MG63 (cell line): ENCODE results near the gene DLG4. TPM values are rescaled to one million over a fixed set of nuclear protein-coding genes. Genes with fewer than 3 reads are reported as not detected.
"Not testable (repeated sequence)": the region's sequence is repeated elsewhere in the genome, so short reads cannot be mapped to it uniquely, and the experiment has no call there.

ENCODE experiments used
- DNase-seq: peaks from one replicate; pipeline ENCODE4 v3.0.0-alpha.2; 2020
- H3K27me3 ChIP-seq: fragments of 250-450 bp; sonication (Bioruptor Pico); 2 replicates; pipeline ENCODE4 v1.5.1; 2020; ENCODE audit warnings: mild to moderate bottlenecking, moderate library complexity
- H3K36me3 ChIP-seq: fragments of 250-450 bp; sonication (Bioruptor Pico); 2 replicates; pipeline ENCODE4 v1.5.1; 2020; ENCODE audit warnings: mild to moderate bottlenecking, moderate library complexity
- H3K4me3 ChIP-seq: fragments of 250-450 bp; sonication (Bioruptor Pico); 2 replicates; pipeline ENCODE4 v1.5.1; 2020; ENCODE audit warnings: mild to moderate bottlenecking, moderate library complexity
- H3K9me3 ChIP-seq: fragments of 250-450 bp; sonication (Bioruptor Pico); 2 replicates; pipeline ENCODE4 v1.5.1; 2020; ENCODE audit warnings: mild to moderate bottlenecking, moderate library complexity
- total RNA-seq: library from RNA; depleted of rRNA; stranded (reverse); fragments of >200 nt; shearing (Covaris generic); gene quantifications from 2 replicates; pipeline ENCODE4 v1.2.3, GENCODE V29; 2014; ENCODE audit warnings: low replicate concordance; rRNA removed

The DLG4 gene
- total RNA-seq, 1 experiment from 2014 or later, result 15.3 TPM

DNA sequence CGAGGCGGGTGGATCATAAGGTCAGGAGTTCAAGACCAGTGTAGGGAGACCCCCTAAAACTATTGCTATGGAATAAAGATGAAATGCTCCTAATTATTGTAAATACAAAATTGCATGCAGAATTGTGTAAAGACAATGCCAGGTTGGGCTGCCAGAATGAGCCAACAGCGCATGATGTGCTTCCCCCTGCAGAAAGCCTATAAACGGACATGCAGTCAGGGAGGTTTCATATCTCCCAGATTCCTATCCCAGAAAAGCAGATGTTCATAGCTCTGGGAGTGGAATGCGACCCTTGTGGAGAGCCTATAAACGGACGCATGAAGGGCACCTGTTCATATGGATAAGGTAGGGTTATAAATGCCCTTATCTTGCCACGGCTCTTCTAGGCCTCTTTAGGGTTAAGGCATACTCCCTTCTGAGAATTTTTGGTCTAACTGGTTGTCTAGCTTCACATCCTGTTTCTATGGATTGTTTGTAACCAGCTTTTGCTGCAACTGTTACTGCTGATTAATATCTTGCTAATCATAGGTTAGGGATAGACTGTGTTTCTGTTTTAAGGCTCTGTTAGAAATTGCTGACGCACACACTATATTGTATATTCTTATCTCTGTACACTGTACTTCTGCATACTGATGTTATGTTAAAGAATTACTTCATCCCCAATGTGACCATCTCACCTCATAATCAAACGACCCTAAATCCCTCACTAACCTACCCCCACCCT is 50.6 kb downstream of the DLG4 start:
- H3K36me3 ChIP-seq, H3K27me3 ChIP-seq, H3K4me3 ChIP-seq, DNase-seq, H3K9me3 ChIP-seq: not testable (repeated sequence)

DNA sequence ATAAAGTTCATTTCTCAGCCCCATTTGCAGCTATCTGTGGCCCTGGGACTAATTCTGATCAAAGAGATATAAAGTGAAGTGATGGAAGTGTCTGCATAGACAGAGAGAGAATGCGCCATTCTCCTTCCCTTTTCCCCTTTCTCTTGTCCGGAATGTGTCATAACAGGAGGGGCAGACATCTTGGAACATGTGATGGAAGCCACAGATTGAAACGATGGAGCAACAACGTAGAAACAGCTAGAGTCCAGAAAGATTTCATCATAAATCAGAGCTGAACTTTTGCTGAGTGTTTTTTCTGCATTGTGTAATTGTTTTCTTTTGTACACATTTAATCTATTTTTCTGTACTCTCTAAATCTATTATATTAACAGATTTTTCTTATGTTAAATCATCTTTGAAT is 51.8 kb downstream of the DLG4 start:
- DNase-seq, result no peak
- H3K27me3 ChIP-seq, result no peaks in the 10 kb centered on the region
- no peaks in the 10 kb centered on the region for H3K9me3 ChIP-seq
- no peak overlapping the region for H3K4me3 ChIP-seq
- no peaks in the 10 kb centered on the region for H3K36me3 ChIP-seq

DNA sequence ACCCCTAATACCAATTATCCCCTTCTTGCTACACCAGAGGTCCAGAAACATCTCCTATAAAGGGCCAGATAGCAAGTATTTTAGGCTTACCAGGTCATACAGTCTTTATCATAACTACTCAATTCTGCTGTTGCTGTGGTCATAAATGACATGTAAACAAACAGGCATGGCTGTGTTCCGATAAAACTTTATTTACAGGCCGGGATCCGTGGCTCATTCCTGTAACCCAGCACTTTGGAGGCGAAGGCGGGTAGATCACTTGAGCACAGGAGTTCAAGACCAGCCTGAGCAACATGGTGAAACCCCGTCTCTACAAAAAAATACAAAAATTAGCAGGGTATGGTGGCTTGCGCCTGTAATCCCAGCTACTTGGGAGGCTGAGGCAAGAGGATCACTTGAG is 52.8 kb downstream of the DLG4 start:
- H3K9me3 ChIP-seq, result no peaks in the 10 kb centered on the region
- H3K27me3 ChIP-seq, result no peaks in the 10 kb centered on the region
- no peaks in the 10 kb centered on the region for H3K36me3 ChIP-seq
- H3K4me3 ChIP-seq, result no peak overlapping the region
- DNase-seq, result no peak

DNA sequence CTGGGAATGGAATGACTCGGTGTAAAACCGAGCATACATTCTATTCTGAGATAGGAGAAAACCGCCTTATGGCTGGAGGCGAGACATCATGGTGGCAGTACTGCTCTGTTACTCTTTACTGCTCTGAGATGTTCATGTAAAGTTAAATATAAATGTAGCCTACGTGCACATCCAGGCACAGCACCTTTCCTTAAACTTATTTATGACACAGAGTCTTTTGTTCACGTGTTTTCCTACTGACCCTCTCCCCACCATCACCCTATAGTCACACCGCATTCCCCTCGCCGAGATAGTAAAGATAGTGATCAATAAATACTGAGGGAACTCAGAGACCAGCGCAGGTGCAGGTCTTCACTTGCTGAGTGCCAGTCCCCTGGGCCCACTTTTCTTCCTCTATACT is 60.1 kb downstream of the DLG4 start:
- not testable (repeated sequence) for H3K27me3 ChIP-seq, H3K9me3 ChIP-seq, H3K36me3 ChIP-seq, H3K4me3 ChIP-seq, DNase-seq

DNA sequence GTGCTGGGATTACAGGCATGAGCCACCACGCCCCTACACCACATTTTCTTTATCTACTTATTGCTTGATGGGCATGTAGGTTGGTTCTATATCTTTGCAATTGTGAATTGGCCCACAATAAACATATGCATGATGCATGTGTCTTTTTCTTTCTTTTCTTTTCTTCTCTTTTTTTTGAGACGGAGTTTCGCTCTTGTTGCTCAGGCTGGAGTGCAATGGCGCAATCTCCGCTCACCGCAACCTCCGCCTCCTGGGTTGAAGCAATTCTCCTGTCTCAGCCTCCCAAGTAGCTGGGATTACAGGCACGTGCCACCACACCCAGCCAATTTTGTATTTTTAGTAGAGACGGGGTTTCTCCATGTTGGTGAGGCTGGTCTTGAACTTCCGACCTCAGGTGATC is 61.2 kb downstream of the DLG4 start:
- not testable (repeated sequence) for H3K9me3 ChIP-seq, H3K36me3 ChIP-seq, DNase-seq, H3K4me3 ChIP-seq, H3K27me3 ChIP-seq

DNA sequence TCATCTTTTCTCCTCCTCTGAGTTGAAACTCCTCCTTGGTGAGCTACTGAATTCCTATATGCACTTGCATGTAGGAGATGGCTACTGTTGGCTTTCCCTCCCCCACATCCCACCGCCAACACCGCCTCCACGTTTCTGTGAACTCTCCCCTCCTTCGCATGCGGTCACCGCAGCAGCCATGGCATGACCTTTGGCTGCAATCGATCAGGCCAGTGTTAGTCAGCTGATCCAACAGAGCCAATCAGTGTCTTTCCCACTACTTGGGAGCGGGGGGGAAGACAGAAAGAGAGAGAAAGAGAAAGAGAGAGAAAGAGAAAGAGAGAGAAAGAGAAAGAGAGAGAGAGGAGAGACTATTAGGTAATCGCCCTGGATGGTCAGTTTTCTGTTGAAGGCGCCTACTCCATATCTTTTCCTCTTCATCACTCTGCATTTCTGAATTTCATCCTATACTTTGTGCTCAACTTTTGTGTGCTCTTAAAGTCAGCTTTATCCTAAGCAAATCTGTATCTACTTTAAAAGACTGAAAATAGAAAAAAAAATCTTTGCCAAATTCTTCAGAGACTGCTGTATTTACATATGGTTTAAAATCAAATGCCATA is 63.2 kb downstream of the DLG4 start:
- H3K9me3 ChIP-seq, result no peaks in the 10 kb centered on the region
- H3K27me3 ChIP-seq, result no peaks in the 10 kb centered on the region
- H3K36me3 ChIP-seq, result no peaks in the 10 kb centered on the region
- H3K4me3 ChIP-seq, result no peak overlapping the region
- no peak for DNase-seq

DNA sequence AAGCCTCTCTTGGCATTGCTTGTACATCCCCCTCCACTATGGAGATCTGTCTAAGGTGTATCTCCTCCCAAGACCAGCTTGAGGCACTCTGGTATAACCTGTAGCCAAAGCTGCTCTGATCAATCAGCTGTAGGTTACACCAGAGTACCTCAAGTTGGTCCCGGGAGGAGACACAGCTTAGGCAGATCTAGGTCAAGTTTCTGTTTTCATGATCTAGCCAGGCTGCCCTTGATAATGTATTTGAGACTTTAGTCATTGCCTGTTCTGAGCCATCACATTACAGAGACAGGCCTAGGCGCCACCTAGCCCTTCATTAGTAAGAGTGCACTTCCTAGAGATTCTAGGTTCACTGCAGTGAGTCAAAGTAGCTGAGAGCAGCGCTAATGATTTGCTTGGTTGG is 71.9 kb downstream of the DLG4 start:
- Histone ChIP-seq H3K4me3 (no peak overlapping the region), H3K36me3 (no peaks in the 10 kb centered on the region), H3K9me3 (no peaks in the 10 kb centered on the region), H3K27me3 (no peaks in the 10 kb centered on the region)
- no peak for DNase-seq

DNA sequence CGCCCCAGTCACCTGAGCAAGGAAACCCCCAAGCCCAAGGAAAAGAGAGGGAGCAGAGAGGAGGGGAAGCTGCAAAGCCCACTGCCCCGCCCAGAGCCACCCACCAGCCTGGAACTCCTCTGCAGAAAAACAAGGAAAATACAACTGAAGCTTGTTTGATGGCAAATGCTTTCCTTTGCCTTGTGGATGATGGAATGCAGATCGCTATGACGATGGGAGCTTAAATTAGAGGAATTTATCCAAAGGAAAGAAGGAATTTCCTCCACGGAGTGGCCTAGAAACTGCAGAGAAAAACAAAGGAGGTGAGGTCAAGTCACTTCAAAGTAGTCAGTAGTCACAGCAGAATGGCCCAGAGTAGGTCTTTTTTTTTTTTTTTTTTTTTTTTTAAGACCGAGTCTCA is 73.5 kb downstream of the DLG4 start:
- no peak for DNase-seq
- no peaks in the 10 kb centered on the region for H3K36me3 ChIP-seq
- no peaks in the 10 kb centered on the region for H3K9me3 ChIP-seq
- H3K4me3 ChIP-seq, result no peak overlapping the region
- no peaks in the 10 kb centered on the region for H3K27me3 ChIP-seq

DNA sequence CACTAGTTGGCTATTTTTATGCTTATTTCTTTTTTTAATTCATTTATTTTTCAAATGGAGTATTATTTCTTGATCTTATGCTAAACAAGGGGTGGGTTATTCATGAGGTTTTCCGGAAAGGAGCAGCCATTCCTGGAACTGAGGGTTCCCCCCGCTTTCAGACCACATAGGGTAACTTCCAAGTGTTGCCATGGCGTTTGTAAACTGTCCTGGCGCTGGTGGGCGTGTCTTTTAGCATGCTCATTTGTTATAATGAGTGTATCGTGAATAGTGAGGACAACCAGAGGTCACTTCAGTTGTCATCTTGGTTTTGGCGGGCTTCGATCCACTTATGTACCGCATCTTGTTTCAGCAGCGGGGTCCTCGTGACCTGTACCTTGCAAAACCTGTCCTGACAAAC is 75.4 kb downstream of the DLG4 start:
- H3K27me3 ChIP-seq, result no peaks in the 10 kb centered on the region
- no peaks in the 10 kb centered on the region for H3K9me3 ChIP-seq
- H3K36me3 ChIP-seq, result no peaks in the 10 kb centered on the region
- H3K4me3 ChIP-seq, result no peak overlapping the region
- DNase-seq, result no peak

DNA sequence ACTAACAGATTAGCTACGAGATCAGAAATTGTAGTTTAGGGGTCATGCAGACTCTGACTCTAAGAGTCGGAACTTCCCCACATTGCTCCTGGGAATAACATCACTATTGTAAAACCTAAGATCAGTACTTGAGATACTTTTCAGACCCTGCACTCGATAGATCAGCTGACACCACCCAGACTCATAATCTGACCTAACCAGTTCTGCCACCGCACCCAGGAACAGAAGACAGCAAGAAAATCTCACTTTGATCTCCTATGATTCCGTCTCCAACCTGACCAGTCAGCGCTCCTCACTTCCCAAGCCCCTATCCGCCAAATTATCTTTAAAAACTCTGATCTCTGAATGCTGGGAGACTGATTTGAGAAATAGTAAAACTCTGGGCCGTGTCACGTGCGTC is 77.8 kb downstream of the DLG4 start:
- no peaks in the 10 kb centered on the region for H3K36me3 ChIP-seq
- DNase-seq, result no peak
- H3K9me3 ChIP-seq, result no peaks in the 10 kb centered on the region
- no peak overlapping the region for H3K4me3 ChIP-seq
- H3K27me3 ChIP-seq, result no peaks in the 10 kb centered on the region

DNA sequence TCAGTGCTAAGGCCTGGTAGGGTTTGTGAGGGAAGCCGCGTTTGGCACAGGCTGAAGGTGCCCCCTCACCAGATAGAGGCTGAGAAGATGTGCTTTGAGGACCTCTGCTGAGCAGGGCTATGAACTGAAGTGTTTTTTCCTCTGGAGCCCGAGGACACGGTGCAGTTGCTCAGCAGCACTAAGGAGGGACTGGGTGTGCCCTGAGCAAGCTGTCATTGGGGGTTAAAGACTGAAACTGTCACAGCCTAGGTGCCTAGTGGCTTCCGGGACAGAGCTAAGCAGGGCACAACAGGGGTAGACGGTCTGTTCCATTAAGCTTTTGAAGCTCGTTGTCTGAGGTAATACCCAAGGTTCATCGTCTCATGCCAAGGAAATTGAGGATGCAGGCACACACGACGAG is 80.2 kb downstream of the DLG4 start:
- Histone ChIP-seq H3K4me3 (no peak overlapping the region), H3K36me3 (no peaks in the 10 kb centered on the region), H3K27me3 (no peaks in the 10 kb centered on the region), H3K9me3 (no peaks in the 10 kb centered on the region)
- DNase-seq, result no peak

DNA sequence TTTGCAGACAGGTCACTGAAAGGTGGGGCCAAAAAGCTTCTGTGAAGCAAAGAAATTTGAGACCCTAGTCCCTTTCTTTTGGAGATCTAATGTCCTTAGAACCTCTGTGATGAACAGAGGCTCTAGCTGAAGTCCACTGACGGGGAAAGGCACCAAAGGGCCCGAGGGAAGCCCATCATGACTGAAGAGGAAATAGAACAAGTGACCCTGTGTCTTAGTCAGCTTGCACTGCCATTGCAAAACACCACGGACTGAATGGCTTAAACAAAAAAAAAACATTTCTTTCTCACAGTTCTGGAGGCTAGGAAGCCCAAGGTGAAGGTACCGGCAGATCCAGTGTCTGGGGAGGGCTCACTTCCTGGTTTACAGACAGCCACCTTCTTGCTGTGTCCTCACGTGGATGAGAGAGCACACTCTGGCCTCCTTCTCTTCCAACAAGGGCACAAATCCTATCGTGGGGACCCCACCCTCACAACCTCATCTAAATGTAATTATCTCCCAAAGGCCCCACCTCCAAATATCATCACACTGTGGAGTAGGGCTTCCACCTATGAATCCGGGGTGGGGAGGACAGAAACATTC is 80.7 kb downstream of the DLG4 start:
- no peak for DNase-seq
- H3K9me3 ChIP-seq, result no peaks in the 10 kb centered on the region
- no peaks in the 10 kb centered on the region for H3K36me3 ChIP-seq
- no peak overlapping the region for H3K4me3 ChIP-seq
- no peaks in the 10 kb centered on the region for H3K27me3 ChIP-seq

DNA sequence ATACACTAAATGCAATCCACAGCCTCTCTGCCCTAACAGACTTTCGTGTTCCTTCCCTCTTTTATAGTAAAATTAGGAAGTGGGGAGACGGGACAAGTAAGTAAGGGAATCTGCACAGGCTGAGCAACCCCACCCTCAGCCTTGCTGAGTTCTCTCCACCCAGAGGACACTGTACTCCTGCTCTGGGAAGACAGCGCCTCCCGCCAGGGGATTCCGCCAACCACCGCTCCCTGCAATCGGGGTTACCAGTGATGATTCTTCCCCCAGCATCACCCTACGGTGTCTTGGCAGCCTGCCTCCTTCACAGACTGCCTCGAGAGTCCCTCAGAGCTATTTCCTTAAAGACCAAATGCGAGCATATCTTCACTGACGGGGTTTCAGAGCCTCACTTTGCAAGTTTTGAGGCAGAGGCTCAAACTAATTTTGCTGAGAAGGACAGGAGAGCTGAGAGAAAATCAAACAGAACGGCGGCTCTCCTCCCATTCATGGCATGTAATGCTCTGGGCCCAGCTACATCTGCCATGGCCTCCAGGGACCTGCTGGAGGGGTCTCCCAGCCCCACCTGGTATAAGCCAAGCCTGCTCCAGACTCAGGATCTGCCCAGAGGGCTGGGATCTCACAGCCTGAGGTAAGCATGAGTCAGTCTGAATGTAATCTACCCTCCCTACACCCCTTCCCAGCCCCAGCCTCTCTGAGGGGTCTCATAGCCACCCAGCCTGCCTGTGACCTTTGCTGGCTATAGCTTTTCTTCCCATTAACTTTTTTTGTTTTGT is 82.3 kb downstream of the DLG4 start:
- Histone ChIP-seq H3K27me3 (no peaks in the 10 kb centered on the region), H3K36me3 (no peaks in the 10 kb centered on the region)
- DNase-seq, result no peak

More for the DNA sequence above, 82.3 kb downstream of the DLG4 start:
- Histone ChIP-seq H3K9me3 (no peaks in the 10 kb centered on the region), H3K4me3 (no peak overlapping the region)

Other genes with a start within 250 kb of the DLG4 start
- not detected in 2 replicates for gene ALOX12, start 223.8 kb downstream of the DLG4 start, total RNA-seq
- gene RNASEK, start 207.2 kb downstream of the DLG4 start, total RNA-seq, result 45.2 and 62.3 TPM in 2 replicates
- gene BCL6B, start 196.8 kb downstream of the DLG4 start, total RNA-seq, result 0.36 TPM in 1 of 2 replicates, not detected in the other
- gene SLC16A13, start 183.8 kb downstream of the DLG4 start, total RNA-seq, result 0.96 and 1.1 TPM in 2 replicates
- gene SLC16A11, start 175.7 kb downstream of the DLG4 start, total RNA-seq, result not detected in 2 replicates
- gene CLEC10A, start 139.6 kb downstream of the DLG4 start, total RNA-seq, result not detected in 2 replicates
- not detected in 2 replicates for gene ASGR2, start 105.0 kb downstream of the DLG4 start, total RNA-seq
- 0.13 TPM in 1 of 2 replicates, not detected in the other for gene ASGR1, start 40.5 kb downstream of the DLG4 start, total RNA-seq
- 240 and 427 TPM in 2 replicates for gene ACADVL, start 102 bp upstream of the DLG4 start, total RNA-seq
- 11.5 and 26.2 TPM in 2 replicates for gene DVL2, start 14.7 kb upstream of the DLG4 start, total RNA-seq
- gene PHF23, start 19.6 kb upstream of the DLG4 start, total RNA-seq, result 34.4 and 62.7 TPM in 2 replicates
- 36.7 and 148 TPM in 2 replicates for gene GABARAP, start 22.6 kb upstream of the DLG4 start, total RNA-seq
- gene CTDNEP1, start 31.9 kb upstream of the DLG4 start, total RNA-seq, result 7.8 and 24.7 TPM in 2 replicates
- gene ELP5, start 32.4 kb upstream of the DLG4 start, total RNA-seq, result 24.1 and 36.4 TPM in 2 replicates
- not detected in 2 replicates for gene CLDN7, start 42.6 kb upstream of the DLG4 start, total RNA-seq
- not detected in 2 replicates for gene SLC2A4, start 61.9 kb upstream of the DLG4 start, total RNA-seq
- gene YBX2, start 74.8 kb upstream of the DLG4 start, total RNA-seq, result 6.2 and 6.5 TPM in 2 replicates
- gene EIF5A, start 87.8 kb upstream of the DLG4 start, total RNA-seq, result 1,208 and 1,396 TPM in 2 replicates
- 37.3 and 55.3 TPM in 2 replicates for gene GPS2, start 95.5 kb upstream of the DLG4 start, total RNA-seq
- 8.5 and 11.7 TPM in 2 replicates for gene NEURL4, start 109.5 kb upstream of the DLG4 start, total RNA-seq
- gene ACAP1, start 116.7 kb upstream of the DLG4 start, total RNA-seq, result 0.20 TPM in 1 of 2 replicates, not detected in the other
- 5.0 and 6.5 TPM in 2 replicates for gene KCTD11, start 132.3 kb upstream of the DLG4 start, total RNA-seq
- gene TMEM95, start 135.3 kb upstream of the DLG4 start, total RNA-seq, result not detected in 2 replicates
- not detected in 2 replicates for gene TNK1, start 161.3 kb upstream of the DLG4 start, total RNA-seq
- gene PLSCR3, start 174.7 kb upstream of the DLG4 start, total RNA-seq, result 2.8 and 7.3 TPM in 2 replicates
- gene TMEM256, start 184.3 kb upstream of the DLG4 start, total RNA-seq, result 3.6 and 52.0 TPM in 2 replicates
- gene NLGN2, start 188.0 kb upstream of the DLG4 start, total RNA-seq, result 0.54 and 1.0 TPM in 2 replicates
- not detected in 2 replicates for gene SPEM1, start 200.5 kb upstream of the DLG4 start, total RNA-seq
- not detected in 2 replicates for gene SPEM2, start 205.8 kb upstream of the DLG4 start, total RNA-seq
- not detected in 2 replicates for gene SPEM3, start 209.0 kb upstream of the DLG4 start, total RNA-seq
- 0.33 and 0.76 TPM in 2 replicates for gene TMEM102, start 215.6 kb upstream of the DLG4 start, total RNA-seq
- not detected in 2 replicates for gene FGF11, start 219.7 kb upstream of the DLG4 start, total RNA-seq
- 0.20 and 6.2 TPM in 2 replicates for gene CHRNB1, start 225.2 kb upstream of the DLG4 start, total RNA-seq